Epithelial cell of proximal tubule (primary cell): ENCODE results near the gene PKHD1. TPM values are rescaled to one million over a fixed set of nuclear protein-coding genes. Genes with fewer than 3 reads are reported as not detected.

Experiments used
- DNase-seq: peaks from one replicate; pipeline ENCODE4 v3.0.0-alpha.2; 2011; ENCODE audit warnings: low read depth
- H3K4me3 ChIP-seq: 2 replicates; pipeline ENCODE4 v1.5.1; 2011; ENCODE audit warnings: low read depth, mild to moderate bottlenecking, low read length
- total RNA-seq: library from RNA; depleted of rRNA; stranded (reverse); fragments of >200 nt; gene quantifications from 2 replicates; pipeline ENCODE4 v1.2.3, GENCODE V29; 2015
- TF ChIP-seq, protein P1 (sequence below): conservative IDR thresholded peaks from 2 replicates; pipeline ENCODE4 v1.5.1; 2012; ENCODE audit warnings: low read depth, mild to moderate bottlenecking, low read length

Gene PKHD1
- total RNA-seq, 1 donor from 2014 or later = 1.7 TPM

DNA sequence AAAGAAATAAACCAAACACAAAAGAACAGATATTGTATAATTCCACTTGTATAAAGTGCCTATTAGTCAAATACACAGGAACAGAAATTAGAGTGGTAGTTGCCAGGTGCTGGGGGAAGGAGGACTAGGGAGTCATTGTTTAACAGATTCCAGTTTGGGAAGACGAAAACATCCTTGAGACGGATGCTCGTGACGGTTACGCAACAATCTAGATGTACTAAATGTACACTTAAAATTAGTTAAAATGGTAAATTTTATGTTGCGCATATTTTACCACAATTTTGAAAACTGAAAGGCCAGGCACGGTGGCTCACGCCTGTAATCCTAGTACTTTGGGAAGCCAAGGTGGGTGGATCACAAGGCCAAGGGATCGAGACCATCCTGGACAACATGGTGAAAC is 111.0 kb downstream of the PKHD1 start:
- H3K4me3 ChIP-seq = no peak overlapping the region
- TF ChIP-seq, protein P1, sequence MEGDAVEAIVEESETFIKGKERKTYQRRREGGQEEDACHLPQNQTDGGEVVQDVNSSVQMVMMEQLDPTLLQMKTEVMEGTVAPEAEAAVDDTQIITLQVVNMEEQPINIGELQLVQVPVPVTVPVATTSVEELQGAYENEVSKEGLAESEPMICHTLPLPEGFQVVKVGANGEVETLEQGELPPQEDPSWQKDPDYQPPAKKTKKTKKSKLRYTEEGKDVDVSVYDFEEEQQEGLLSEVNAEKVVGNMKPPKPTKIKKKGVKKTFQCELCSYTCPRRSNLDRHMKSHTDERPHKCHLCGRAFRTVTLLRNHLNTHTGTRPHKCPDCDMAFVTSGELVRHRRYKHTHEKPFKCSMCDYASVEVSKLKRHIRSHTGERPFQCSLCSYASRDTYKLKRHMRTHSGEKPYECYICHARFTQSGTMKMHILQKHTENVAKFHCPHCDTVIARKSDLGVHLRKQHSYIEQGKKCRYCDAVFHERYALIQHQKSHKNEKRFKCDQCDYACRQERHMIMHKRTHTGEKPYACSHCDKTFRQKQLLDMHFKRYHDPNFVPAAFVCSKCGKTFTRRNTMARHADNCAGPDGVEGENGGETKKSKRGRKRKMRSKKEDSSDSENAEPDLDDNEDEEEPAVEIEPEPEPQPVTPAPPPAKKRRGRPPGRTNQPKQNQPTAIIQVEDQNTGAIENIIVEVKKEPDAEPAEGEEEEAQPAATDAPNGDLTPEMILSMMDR = no peak
- no peak for DNase-seq

DNA sequence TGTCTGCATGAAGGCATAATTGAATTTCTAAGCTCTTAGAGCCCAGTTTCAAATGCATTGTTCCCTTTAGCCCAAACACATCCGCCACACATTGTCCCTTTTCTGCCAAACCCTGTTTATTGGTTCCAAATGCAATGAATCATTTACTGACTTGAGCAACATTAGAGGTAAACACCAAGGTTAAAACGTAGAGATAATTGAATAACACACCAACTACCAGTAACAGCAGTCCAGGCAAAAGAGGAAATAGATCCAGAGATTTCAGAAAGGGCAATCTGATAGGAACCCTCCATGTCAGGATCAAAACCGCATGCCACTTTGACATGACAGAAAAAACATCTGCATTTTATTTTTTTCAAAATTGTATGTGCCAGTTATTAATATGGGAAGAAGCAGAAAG is 114.8 kb downstream of the PKHD1 start:
- TF ChIP-seq, protein P1 = no peak
- DNase-seq = no peak
- no peak overlapping the region for H3K4me3 ChIP-seq

DNA sequence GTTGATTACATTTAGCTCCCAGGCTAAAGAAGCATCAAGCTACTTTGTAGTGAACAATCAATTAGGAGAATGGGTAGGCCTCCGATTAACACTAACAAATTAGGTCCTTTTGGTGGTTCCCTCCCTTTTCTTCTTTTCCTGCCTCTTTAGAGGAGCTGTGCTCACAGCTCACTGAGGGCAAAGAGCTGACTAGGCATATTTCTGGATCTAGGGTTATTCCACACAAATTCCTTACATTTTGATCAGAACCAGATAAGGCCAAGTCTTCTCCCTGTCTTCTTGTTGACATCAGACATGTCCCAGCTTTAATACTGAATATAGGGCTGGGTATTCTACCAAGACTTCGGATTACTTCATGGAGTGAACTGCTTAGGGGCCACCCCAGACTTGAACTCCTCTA is 119.1 kb downstream of the PKHD1 start:
- no peak for DNase-seq
- H3K4me3 ChIP-seq = no peak overlapping the region
- TF ChIP-seq, protein P1 = no peak

DNA sequence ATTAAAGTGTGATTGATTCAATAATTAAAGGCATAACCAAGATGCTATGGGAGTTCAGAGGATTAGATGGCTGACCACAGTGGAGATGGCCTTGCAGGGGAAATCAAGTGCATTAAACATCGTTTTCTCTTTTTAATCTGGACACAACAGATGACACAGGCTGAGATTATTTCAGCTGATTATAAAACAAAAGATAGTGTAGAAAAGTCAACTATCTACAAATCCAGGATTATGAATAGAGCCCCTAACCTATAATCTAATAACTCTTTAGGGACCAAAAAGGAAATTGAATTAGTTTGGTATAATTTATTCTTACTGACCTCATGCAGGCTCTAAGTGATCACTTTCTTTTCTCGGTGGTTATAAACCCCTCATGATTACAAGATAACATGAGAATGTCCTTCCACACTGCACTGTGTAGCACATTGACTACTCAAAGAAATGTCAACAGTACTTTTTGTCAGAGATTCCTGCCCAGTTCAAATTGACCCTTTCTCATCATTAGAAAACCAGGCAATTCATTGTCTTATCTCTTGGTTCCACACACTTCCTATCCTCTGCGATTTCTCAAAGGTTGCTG is 122.1 kb downstream of the PKHD1 start:
- H3K4me3 ChIP-seq = no peak overlapping the region
- TF ChIP-seq, protein P1 = no peak
- DNase-seq = no peak

DNA sequence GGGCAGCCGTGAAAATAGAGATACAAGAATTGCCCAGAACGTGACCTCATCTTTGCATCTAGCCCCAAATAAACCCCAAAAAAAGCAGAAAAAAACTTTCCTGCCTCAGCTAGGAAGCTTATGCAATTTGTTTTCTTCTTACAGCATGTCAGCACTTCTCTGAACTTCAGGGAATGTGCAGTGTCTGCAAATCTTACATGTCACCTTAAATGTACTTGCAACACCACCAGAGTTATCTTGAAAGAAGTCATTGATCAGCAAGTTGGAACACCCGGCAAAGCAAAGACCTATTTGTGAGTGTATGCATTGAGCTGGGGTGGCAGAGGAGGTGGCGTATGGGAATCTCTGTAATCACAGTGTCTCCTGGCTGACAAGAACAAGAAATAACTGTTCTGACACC is 123.4 kb downstream of the PKHD1 start:
- no peak overlapping the region for H3K4me3 ChIP-seq
- no peak for DNase-seq
- TF ChIP-seq, protein P1 = no peak

DNA sequence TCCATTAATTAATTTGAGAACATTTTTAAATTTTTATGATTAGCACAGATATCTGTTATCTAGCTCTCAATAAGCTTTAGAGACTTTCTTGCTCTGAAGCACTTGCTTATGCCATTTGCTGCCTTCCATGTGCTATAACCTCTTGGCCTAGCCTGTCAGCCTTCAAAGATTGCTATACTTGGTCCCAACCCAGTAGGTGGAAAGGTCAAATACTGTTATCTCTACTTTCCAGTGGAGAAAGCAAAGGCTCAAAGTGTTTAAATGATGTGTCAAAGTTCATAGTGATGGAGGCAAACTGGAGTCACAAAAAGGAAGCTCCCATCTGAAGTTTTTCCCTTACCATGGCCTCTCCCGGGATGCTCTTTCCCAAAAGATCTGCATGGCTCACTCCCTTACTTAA is 125.1 kb downstream of the PKHD1 start:
- TF ChIP-seq, protein P1 = no peak
- no peak overlapping the region for H3K4me3 ChIP-seq
- DNase-seq = no peak

DNA sequence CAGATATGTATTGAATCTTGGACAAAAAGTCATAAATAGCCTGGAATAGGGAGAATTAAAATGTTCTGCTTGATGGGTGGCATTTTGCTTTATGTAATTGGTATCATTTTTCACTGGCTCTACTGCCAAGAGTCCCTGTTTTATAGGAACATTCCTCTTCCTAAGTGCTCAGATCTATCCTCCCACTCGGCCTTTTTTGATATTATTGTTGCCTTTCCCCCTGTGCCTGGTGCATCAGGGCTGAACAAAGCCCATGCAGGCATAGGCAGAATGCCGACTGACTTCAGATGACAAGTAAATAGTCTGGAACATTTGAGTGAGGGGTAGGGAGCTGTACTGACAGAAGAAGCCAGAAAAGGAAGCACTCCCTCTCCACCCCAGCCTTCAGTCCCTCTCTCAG is 127.0 kb downstream of the PKHD1 start:
- no peak for DNase-seq
- no peak overlapping the region for H3K4me3 ChIP-seq
- TF ChIP-seq, protein P1 = no peak
